Small intestine (tissue), 7 donors: ENCODE results near the gene CPZ. TPM values are rescaled to one million over a fixed set of nuclear protein-coding genes. Genes with fewer than 3 reads are reported as not detected.

Experiments used
- DNase-seq, 2 donors: peaks; one replicate each; pipeline versions ENCODE4 v3.0.0 to v3.0.0-alpha.2; 2013
- FAIRE-seq: peaks from 2 replicates; lab custom pipeline; 2012; peaks lifted over from hg19 to GRCh38; lab: Jason Lieb, UNC
- H3K27ac ChIP-seq, 3 donors: one replicate each; pipeline ENCODE4 v1.5.1; 2013; ENCODE audit warnings: low read length in 2 of 3, mild to moderate bottlenecking in 2 of 3, control low read depth in 1 of 3, inconsistent platforms in 1 of 3, low read depth in 1 of 3, moderate library complexity in 1 of 3
- H3K27me3 ChIP-seq, 3 donors: one replicate each; pipeline ENCODE4 v1.6.1; 2013; ENCODE audit warnings: low read length in 3 of 3, inconsistent platforms in 1 of 3; ENCODE audit not compliant: control insufficient read depth in 3 of 3, insufficient read depth in 3 of 3
- H3K36me3 ChIP-seq, 3 donors: one replicate each; pipeline ENCODE4 v1.6.1; 2013; ENCODE audit warnings: low read length in 3 of 3, inconsistent platforms in 1 of 3, low read depth in 1 of 3, mild to moderate bottlenecking in 1 of 3, moderate library complexity in 1 of 3; ENCODE audit not compliant: control insufficient read depth in 3 of 3, insufficient read depth in 2 of 3
- H3K4me1 ChIP-seq, 3 donors: one replicate each; pipeline ENCODE4 v1.6.1; 2013; ENCODE audit warnings: low read length in 2 of 3, inconsistent platforms in 1 of 3, low read depth in 1 of 3, mild to moderate bottlenecking in 1 of 3, moderate library complexity in 1 of 3; ENCODE audit not compliant: control insufficient read depth in 3 of 3, insufficient read depth in 2 of 3
- H3K4me3 ChIP-seq, 3 donors: one replicate each; pipeline ENCODE4 v1.5.1; 2013; ENCODE audit warnings: low read length in 3 of 3, control low read depth in 1 of 3, inconsistent platforms in 1 of 3, low read depth in 1 of 3, mild to moderate bottlenecking in 1 of 3, moderate library complexity in 1 of 3
- H3K9me3 ChIP-seq, 2 donors: one replicate each; pipeline ENCODE4 v1.6.1; 2013; ENCODE audit warnings: low read depth in 1 of 2, low read length in 1 of 2; ENCODE audit not compliant: control insufficient read depth in 2 of 2, insufficient read depth in 1 of 2
- WGBS, 3 donors: extraction: QIAGEN DNeasy Blood & Tissue Kit; methylation state at CpG; one replicate each; pipeline ENCODE4 v1.1.7; 2013; 5-methylcytosine and 5-hydroxymethylcytosine counted together
- polyA plus RNA-seq, 4 donors: library from polyadenylated mRNA; stranded (reverse) in 3 of 4; unstranded in 1 of 4; fragments of 200-250 nt in 3 of 4; fragments of 120-200 nt in 1 of 4; gene quantifications; one replicate each; pipeline versions ENCODE4 v1.2.1 to v1.2.3, GENCODE V29; 2013
- donor health status: healthy with polysubstance abuse.
- donor health status: control.
- donor health status: control.
- donor health status: Bipolar disorder and iron deficiency.
- donor health status: healthy.

Gene CPZ
- polyA plus RNA-seq, 4 donors = 0.27 to 3.8 (median 1.7) TPM; not detected in 1

DNA sequence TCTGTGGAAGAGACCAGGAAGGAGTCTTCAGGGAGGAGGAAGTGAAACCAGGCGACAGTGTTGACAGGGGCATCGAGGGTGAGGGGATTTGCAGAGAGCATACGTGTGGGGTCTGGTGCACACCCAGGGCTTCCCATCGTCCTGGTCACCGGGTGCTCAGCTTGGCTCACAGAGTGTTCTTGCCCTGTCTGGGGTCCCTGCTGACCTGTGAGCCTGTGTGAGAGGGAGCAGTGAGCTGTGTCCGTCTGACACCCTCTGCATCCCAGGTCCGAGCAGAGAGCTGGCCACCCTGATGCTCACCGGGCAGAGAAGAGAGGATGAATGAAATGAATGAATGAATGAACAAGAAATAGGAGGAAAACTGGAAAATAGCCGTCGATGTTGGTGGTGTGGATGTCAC lies 46.5 kb downstream of the CPZ start:
- FAIRE-seq (no peak), DNase-seq (no peak)
- WGBS, 3 donors = 66 to 77% (median 69%) methylated on average over 10 of the region's 10 CpGs

GRCh38 chr4:8639777-8640720 lies 47.5 kb downstream of the CPZ start:
- DNase-seq = no peak

More for the DNA sequence above, 46.5 kb downstream of the CPZ start:
- Histone ChIP-seq H3K9me3 (no peaks in the 10 kb centered on the region), H3K27me3 (no peaks in the 10 kb centered on the region), H3K4me3 (no peak overlapping the region), H3K27ac (no peak overlapping the region), H3K36me3 (no peaks in the 10 kb centered on the region), H3K4me1 (no peaks in the 10 kb centered on the region)

DNA sequence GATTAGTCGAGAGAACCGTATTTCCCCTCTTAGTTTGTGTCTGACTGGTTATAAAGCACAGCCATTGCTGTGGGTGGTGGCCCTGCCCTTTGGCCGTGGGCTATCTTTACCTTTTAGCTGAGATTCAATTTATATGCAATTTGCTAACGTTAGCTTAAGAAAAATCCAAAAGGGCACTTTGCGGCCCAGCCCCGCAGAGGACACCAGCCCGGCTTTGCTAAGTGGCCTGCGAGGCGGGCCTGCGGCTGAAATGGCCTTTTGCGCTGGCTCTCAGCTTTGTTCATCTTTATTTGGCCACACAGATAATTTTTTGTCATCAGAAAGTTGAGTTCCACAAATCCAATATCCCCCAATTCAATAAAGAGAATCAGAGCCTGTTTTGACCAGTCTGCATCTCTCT lies 48.3 kb downstream of the CPZ start:
- Histone ChIP-seq H3K27me3 (no peaks in the 10 kb centered on the region), H3K9me3 (no peaks in the 10 kb centered on the region), H3K27ac (no peak overlapping the region), H3K4me1 (no peaks in the 10 kb centered on the region), H3K36me3 (no peaks in the 10 kb centered on the region), H3K4me3 (no peak overlapping the region)
- no peak for DNase-seq
- no peak for FAIRE-seq
- 66 to 82% (median 72%) methylated on average over 11 of the region's 11 CpGs for WGBS, 3 donors

More at GRCh38 chr4:8639777-8640720, 47.5 kb downstream of the CPZ start:
- Histone ChIP-seq H3K4me3 (no peak overlapping the region), H3K9me3 (no peaks in the 10 kb centered on the region), H3K4me1 (no peaks in the 10 kb centered on the region), H3K27ac (no peak overlapping the region), H3K27me3 (no peaks in the 10 kb centered on the region), H3K36me3 (no peaks in the 10 kb centered on the region)
- WGBS, 3 donors = 67 to 77% (median 76%) methylated on average over 24 to 26 of the region's 26 CpGs
- no peak for FAIRE-seq

- Histone ChIP-seq H3K4me1 (no peaks in the 10 kb centered on the region), H3K36me3 (no peaks in the 10 kb centered on the region), H3K27me3 (no peaks in the 10 kb centered on the region), H3K4me3 (no peak overlapping the region), H3K9me3 (no peaks in the 10 kb centered on the region), H3K27ac (no peak overlapping the region)
- WGBS, 3 donors = 87 to 90% (median 89%) methylated on average over 15 of the region's 15 CpGs
- FAIRE-seq (no peak), DNase-seq (no peak)
These were observed 48.7 kb downstream of the CPZ start for GRCh38 chr4:8641256-8641655.

DNA sequence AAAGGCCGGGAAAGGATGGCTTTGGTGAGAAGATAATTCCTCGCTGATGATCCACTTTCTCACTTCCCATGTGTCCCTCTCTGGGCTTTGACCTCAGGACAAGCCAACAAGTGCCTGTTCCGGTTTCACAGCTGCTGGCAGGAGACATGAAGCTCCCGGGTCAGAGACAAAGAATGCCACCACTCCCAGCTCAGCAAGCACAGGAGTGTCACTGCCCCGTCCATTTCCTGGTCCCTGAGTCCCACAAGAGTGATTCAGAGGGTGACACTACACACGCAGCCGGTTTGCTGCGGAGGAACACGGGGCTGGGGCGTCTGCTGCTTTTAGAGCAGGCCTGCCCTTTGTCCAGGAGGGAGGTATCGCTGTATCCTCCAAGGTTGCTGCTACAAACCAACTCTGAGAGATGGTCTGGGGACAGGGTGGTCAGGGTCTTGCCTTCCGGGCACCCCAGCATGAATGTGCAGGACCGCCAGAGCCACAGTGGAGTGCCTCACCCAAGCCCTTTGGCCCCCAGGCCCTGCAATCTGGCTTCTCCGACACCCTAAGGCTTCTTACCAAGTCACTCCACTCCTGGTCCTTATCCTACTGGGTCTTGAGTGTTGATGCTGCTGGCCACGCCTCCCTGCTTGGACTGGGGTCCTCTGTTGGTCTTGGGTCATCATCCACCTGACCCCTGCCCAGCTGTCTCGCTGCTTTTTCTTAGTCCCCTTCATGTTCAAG lies 49.5 kb downstream of the CPZ start:
- H3K4me1 ChIP-seq = no peaks in the 10 kb centered on the region
- 75 to 84% (median 75%) methylated on average over 16 of the region's 16 CpGs for WGBS, 3 donors
- H3K4me3 ChIP-seq = no peak overlapping the region
- FAIRE-seq (no peak), DNase-seq (no peak)
- no peak overlapping the region for H3K27ac ChIP-seq
- no peaks in the 10 kb centered on the region for H3K27me3 ChIP-seq
- H3K9me3 ChIP-seq = no peaks in the 10 kb centered on the region
- H3K36me3 ChIP-seq = no peaks in the 10 kb centered on the region

DNA sequence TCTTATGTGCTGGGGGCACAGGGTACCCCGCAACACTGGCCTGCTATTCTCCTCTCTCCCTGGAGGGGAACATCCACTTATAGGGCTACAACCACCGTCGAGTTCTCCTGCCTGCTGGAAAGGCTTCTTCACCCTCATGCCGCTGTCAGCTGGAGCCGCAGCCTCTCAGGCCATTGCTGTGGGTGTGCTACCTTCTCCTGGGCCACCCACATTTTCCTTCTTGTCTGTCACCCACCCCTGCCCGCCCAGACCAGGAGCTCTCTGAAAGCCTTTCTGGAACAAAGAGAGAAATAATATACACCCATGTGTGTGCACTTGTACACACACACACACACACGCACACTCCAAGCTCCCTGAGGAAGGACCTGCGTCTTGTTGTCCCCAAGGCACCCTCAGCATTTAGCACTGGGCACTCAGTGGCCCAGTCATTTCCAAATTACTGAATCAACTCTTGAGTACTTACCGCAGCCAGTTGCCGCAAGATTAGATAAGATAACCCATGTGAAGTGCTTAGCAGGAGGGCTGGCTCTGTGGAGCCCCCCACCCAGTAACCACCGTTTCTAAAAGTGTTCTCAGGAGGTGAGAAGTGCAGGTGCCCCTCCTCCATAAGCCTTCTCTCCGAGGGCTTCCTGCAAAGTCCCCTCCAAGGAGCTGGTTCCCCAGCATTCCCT lies 50.2 kb downstream of the CPZ start:
- peaks cover 0 to 3% (median 0%) of the 10 kb centered on the region in 3 donors for H3K27me3 ChIP-seq
- DNase-seq (no peak), FAIRE-seq (no peak)
- H3K27ac ChIP-seq = no peak overlapping the region
- no peaks in the 10 kb centered on the region for H3K4me1 ChIP-seq
- H3K9me3 ChIP-seq = no peaks in the 10 kb centered on the region
- H3K4me3 ChIP-seq = no peak overlapping the region
- no peaks in the 10 kb centered on the region for H3K36me3 ChIP-seq
- WGBS, 3 donors = 60 to 67% (median 64%) methylated on average over 12 of the region's 12 CpGs

GRCh38 chr4:8643441-8643840 lies 50.9 kb downstream of the CPZ start:
- Histone ChIP-seq H3K27me3 (peaks cover 0 to 3% (median 0%) of the 10 kb centered on the region in 3 donors), H3K9me3 (no peaks in the 10 kb centered on the region), H3K36me3 (no peaks in the 10 kb centered on the region), H3K4me3 (no peak overlapping the region), H3K27ac (no peak overlapping the region), H3K4me1 (no peaks in the 10 kb centered on the region)
- WGBS, 3 donors = 66 to 77% (median 74%) methylated on average over 6 of the region's 6 CpGs
- FAIRE-seq = no peak
- DNase-seq = no peak

- no peak overlapping the region for H3K4me3 ChIP-seq
- DNase-seq (no peak), FAIRE-seq (no peak)
- 76 to 85% (median 80%) methylated on average over 20 to 22 of the region's 22 CpGs for WGBS, 3 donors
- H3K4me1 ChIP-seq = no peaks in the 10 kb centered on the region
- no peaks in the 10 kb centered on the region for H3K36me3 ChIP-seq
- H3K9me3 ChIP-seq = no peaks in the 10 kb centered on the region
- H3K27me3 ChIP-seq = peaks cover 0 to 3% (median 0%) of the 10 kb centered on the region in 3 donors
- H3K27ac ChIP-seq = no peak overlapping the region
These were observed 51.4 kb downstream of the CPZ start for GRCh38 chr4:8643986-8644385.
